Hematopoietic multipotent progenitor cell treated with erythropoietin and hydrocortisone succinate and interleukin-3 and kit ligand, for 15 days (in vitro differentiated cells): ENCODE measurements around the gene GARS1.

Experiments
- DNase-seq: peaks from one replicate; pipeline ENCODE4 v3.0.0-alpha.2; 2015; ENCODE audit warnings: low spot score

The GARS1 gene

DNA sequence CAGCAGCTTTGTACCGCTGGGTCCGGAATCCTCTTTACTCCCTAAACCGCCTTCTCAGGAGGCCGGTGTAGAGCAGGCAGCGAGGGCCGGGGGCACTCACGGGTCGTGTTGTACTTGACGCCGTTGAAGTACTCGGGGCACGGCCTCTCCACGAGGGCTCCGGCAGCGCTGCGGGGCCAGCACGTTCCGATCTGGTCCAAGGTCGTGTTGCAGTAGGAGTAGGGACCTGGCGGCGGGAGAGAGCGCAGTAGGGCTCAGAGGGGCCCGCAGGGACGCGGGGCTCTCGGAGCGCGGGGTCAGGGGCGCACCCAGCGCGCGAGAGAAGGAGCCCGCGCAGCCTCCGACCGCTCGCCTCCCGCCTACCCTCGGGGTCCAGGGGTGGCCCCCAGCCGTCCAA, 87.1 kb downstream of the GARS1 start:
- no peak for DNase-seq

- DNase-seq = no peak
These were observed 87.8 kb downstream of the GARS1 start, which contains the start of gene CRHR2 for GRCh38 chr7:30682212-30683083. CRHR2 (minus strand) TSS chr7:30682456; CDS start chr7:30682280, 176 bp downstream.

GRCh38 chr7:30683306-30683705, 88.6 kb downstream of the GARS1 start:
- no peak for DNase-seq
